Right lobe of liver (tissue), 4 donors: ENCODE data around the gene CACNA1C.

Source experiments
- CTCF ChIP-seq, 4 donors: fragments of 200-600 bp in 3 of 4; fragments of 450-650 bp in 1 of 4; IDR thresholded peaks; one replicate each; pipeline versions ENCODE4 v1.5.1 to v1.8.0; 2016 to 2022; ENCODE audit warnings: antibody characterized with exemption in 4 of 4, mild to moderate bottlenecking in 2 of 4
- POLR2A ChIP-seq: fragments of 450-650 bp; IDR thresholded peaks from one replicate; pipeline ENCODE4 v1.6.1; 2017; ENCODE audit warnings: antibody characterized with exemption, mild to moderate bottlenecking
- donor health status: DM: no; HTN: no; CAD: no.
- donor health status: DM: no; HTN: no; CAD: no.
- donor health status: DM: no; HTN: yes; CAD: no.

- TF ChIP-seq CTCF (IDR thresholded peaks at IDR 0.05) = no peak
- TF ChIP-seq POLR2A = no peak
Observed at GRCh38 chr12:2179058-2179457, 126.3 kb downstream of the CACNA1C start.
